Astrocyte of the cerebellum (primary cell): ENCODE results near the gene OBP2A.

Experiments
- DNase-seq: peaks from one replicate; pipeline ENCODE4 v3.0.0-alpha.2; 2011; ENCODE audit warnings: low read depth
- H3K4me3 ChIP-seq: 2 replicates; pipeline ENCODE4 v1.5.1; 2011; ENCODE audit warnings: mild to moderate bottlenecking, low read depth, low read length, moderate library complexity
- CTCF ChIP-seq: IDR thresholded peaks from 2 replicates; pipeline ENCODE4 v1.5.1; 2012; ENCODE audit warnings: low read length, low read depth, moderate library complexity, mild to moderate bottlenecking; ENCODE audit errors: missing control alignments
- in situ Hi-C: cut with HindIII; loops from 2 replicates; pipeline ENCODE4 v1.10.0; 2017; ENCODE audit warnings: low sequenced_read_pairs

Gene OBP2A

GRCh38 chr9:135561391-135562234 is 15.7 kb downstream of the OBP2A start, which contains the start of gene PAEP:
Gene PAEP, plus strand, starts transcription at chr9:135561756.
- no peak for TF ChIP-seq CTCF
- no peak within 1 kb of the TSS for H3K4me3 ChIP-seq
- in situ Hi-C loops: no loop called here
- no peak for DNase-seq

GRCh38 chr9:135562235-135562745 is 16.4 kb downstream of the OBP2A start:
- in situ Hi-C loops: no loop called here
- no peak overlapping the region for H3K4me3 ChIP-seq
- no peak for DNase-seq
- no peak for TF ChIP-seq CTCF

- no peak overlapping the region for H3K4me3 ChIP-seq
- in situ Hi-C loops: no loop called here
- no peak for TF ChIP-seq CTCF
- DNase-seq: no peak
These were observed 17.1 kb downstream of the OBP2A start for GRCh38 chr9:135563039-135563476.

GRCh38 chr9:135563858-135564257 is 17.9 kb downstream of the OBP2A start:
- no peak overlapping the region for H3K4me3 ChIP-seq
- in situ Hi-C loops: no loop called here
- no peak for TF ChIP-seq CTCF
- DNase-seq: no peak

- H3K4me3 ChIP-seq: no peak overlapping the region
- in situ Hi-C loops: loop anchor here (5.0 kb wide), 1 partner anchor 92 kb away; no protein-coding TSS in a partner anchor
- no peak for TF ChIP-seq CTCF
- DNase-seq: no peak
These were observed 19.3 kb downstream of the OBP2A start for GRCh38 chr9:135565141-135565628.

- in situ Hi-C loops: loop anchor here (5.0 kb wide), 1 partner anchor 92 kb away; no protein-coding TSS in a partner anchor
- DNase-seq: no peak
These were observed 19.7 kb downstream of the OBP2A start for GRCh38 chr9:135565636-135566035.

More at GRCh38 chr9:135565636-135566035, 19.7 kb downstream of the OBP2A start:
- H3K4me3 ChIP-seq: no peak overlapping the region
- no peak for TF ChIP-seq CTCF
